DMS 273 (cell line): ENCODE measurements around the gene MYLK.
"Not testable (repeated sequence)": the region's sequence is repeated elsewhere in the genome, so short reads cannot be mapped to it uniquely, and the experiment has no call there.

Experiments
- DNase-seq: peaks from one replicate; lab custom pipeline; 2025; ENCODE audit not compliant: unreplicated experiment; lab: John Stamatoyannopoulos, UW

MYLK gene

DNA sequence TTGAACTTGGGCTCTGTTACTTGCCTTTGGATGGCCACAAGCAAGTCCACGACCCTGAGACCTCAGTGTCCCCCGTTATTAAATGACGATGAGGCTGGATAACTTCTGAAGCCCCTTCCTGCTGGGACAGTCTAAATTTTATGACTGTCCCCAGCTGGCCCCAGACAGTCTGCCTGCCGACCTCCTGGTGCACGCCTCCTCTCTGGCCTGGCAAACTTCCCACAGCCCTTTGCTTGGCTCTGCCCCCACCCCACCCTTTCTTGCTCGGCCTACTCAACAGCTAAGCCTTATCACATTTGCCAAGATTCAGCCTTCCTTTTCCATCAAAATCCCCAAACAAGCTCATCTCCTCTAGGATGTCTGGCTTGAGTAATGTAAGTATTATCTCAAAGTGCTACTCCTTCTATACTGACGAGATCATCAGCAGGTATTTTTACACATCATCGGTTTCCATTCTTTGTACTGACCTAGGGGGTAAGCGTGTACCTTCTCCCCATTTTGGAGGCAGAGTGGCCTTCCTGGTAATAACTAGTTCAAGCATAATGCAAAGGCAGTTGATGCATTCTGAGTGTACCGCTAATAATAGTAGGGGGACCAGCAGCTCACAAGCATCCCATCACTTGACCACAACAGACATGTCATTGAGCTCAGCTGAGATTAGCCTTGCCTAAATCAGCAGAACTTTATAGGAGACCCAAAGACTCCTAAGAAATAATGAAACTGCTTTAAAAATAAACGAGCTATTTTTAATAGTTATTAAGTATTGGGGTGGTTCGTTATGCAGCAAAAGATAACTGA lies 178.4 kb downstream of the MYLK start:
- no peak for DNase-seq

GRCh38 chr3:123703663-123704062 lies 180.5 kb downstream of the MYLK start:
- not testable (repeated sequence) for DNase-seq

GRCh38 chr3:123702720-123703119 lies 181.4 kb downstream of the MYLK start:
- DNase-seq = no peak

DNA sequence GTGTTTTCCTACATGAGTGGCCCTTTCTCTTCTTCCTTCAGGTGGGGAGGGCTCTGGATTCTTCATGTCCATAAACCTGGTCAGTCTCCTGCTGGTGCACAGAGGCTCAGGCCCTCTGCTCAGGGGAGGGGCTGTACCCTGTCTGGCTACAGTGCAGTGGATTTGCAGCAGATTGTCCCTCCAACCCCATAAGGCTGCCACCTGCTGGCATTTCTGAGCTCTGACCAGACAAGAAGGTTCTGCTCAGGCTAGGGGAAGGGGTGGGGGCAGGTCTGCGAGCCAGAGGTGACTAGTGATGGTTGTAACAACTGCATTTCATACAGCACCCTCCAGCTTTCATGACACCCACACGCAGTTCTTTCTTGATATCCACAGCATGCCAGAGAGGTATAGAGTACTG lies 182.1 kb downstream of the MYLK start:
- DNase-seq = peak; percentile 94

GRCh38 chr3:123700791-123701722 lies 183.1 kb downstream of the MYLK start:
- peak; percentile 50 for DNase-seq

- DNase-seq = no peak
Observed at GRCh38 chr3:123698813-123699212, 185.3 kb downstream of the MYLK start.

DNA sequence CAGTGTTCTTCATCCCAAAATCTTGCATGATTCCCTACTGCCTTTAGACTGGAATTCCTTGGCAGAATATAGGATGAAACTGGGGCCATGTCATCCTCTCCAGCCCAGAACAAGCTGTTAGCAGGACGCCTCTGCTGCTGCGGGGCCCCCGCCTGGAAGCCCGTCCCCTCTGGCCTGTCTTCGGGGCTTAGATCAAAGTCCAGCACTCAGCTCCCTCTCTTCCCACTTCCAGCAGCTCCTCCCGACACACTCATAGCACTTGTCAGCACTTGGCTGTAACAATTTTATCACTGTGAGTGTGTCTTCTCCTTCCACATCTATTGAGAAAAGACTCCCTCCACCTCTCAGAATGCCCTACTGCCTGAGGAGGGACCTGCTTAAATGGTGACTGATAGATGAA lies 187.3 kb downstream of the MYLK start:
- DNase-seq = no peak

DNA sequence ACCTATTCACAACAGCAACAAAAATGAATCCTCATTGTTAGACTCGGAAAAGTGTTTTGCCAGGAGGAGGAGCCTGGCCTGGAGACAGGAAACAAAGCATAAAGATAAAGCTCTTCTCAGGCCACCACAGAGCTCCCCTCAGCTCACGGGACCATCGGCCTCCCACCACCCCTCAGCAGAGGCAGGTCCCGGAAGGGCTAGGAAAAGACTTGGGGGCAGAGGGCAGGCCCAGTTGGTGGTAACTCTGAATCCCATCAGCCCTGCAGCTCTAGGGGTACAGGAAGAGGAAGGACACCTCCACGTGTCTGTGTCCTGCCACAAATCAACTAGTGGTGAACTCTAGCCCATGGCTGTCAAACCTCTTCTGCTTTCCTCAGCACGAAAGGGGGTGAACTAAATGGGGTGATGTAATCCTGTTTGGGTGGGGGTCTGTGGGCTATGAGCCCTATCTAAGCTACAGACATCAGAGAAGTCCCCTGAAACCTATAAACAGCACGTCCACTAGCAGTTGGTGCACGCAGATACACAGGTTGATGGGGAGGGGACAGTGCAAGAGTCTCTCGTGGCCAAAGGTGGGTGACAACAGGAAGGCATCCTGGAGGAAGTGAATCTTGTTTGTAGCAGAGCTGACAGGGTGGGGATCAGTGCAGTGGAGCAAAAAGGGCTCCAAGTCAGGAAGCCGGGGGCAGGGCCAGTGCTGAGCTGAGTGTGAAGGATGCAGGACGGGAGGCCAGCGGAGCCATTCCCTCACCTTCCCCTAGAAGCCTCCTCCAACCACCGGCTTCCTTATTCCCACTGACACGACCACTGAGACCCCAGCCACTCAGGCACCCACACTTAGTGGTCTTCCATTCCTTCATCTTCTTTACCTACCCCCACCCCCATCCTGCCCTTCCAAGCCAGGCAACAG lies 188.1 kb downstream of the MYLK start:
- no peak for DNase-seq

DNA sequence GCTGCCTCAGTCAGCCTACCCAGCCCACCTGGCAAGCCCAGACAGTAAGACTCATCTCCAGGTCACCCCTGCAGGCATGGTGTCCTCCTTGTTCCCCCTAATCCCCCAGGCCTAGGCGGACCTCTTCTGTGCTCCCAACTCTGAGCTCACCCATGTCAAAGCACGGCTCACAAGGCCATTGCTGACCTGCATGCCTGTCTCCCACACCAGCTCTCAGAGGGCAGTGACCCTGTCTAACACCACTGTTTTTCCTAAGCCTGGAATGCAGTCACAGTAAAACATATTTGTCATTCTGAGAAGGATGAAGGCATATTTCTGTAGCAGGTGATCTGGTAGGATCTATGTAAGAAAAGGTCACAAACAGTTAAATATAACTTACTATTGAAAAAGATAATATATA lies 189.0 kb downstream of the MYLK start:
- no peak for DNase-seq

GRCh38 chr3:123694366-123695087 lies 189.6 kb downstream of the MYLK start:
- DNase-seq = no peak

GRCh38 chr3:123693584-123694190 lies 190.4 kb downstream of the MYLK start:
- DNase-seq = no peak

GRCh38 chr3:123692671-123693070 lies 191.5 kb downstream of the MYLK start:
- no peak for DNase-seq

- no peak for DNase-seq
Observed at GRCh38 chr3:123692041-123692440, 192.1 kb downstream of the MYLK start.

DNA sequence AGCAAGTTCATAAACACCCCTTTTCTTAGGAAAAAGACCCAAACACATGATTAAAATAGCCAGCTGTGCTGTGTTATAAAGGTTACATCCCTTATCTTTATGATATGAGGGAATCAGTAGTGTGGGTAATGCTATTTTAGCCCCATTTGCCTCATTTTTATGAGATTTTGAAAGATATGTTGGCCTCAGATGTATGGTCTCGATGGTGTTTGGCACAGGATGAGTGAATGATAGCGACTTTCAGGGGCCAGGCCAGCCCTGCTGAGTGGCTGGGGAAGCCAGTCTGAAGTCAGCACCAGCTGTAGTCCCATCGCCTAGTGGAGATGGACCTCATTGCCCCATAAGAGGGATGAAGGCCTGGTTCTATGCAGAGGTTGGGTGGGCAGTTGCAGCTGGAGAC lies 194.3 kb downstream of the MYLK start:
- no peak for DNase-seq

GRCh38 chr3:123688241-123688747 lies 195.8 kb downstream of the MYLK start:
- DNase-seq = no peak

DNA sequence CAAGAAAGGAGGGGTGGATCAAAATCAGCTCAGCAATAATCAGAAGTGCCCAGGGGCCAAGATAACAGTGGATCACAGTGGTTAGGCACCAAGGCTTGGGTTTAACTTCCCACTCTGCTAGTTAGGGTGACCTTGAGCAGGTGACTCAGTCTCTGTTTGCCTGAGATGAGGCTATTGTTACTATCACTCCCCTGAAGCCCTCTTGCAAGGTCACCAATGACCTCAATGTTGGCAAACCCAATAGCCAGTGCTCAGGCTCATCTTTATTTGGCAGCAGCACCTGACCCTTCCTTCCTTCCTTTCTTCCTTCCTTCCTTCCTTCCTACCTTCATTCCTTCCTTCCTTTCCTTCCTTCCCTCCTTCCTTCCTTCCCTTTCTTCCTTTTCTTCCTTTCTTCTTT lies 196.8 kb downstream of the MYLK start:
- DNase-seq = no peak

DNA sequence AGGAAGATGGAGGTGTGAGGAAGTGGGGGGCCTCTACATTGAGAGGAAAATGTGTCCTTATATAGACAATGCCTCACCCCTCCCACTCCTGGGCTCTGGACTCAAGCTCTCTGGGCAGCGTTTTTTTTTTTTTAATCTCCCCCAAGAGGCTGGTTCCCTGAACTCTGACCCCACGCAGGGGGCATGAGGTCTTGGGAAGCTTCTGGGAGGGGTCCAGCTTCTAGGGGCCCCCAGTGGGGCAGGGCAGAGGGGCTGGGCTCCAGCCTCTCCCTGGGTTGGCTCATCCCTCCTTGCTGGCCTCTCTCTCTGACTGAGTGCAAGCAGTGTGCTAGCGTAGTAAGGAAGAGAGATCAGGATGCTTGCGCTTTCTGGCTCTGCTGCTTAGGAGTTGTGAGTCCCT lies 197.9 kb downstream of the MYLK start:
- DNase-seq = no peak

DNA sequence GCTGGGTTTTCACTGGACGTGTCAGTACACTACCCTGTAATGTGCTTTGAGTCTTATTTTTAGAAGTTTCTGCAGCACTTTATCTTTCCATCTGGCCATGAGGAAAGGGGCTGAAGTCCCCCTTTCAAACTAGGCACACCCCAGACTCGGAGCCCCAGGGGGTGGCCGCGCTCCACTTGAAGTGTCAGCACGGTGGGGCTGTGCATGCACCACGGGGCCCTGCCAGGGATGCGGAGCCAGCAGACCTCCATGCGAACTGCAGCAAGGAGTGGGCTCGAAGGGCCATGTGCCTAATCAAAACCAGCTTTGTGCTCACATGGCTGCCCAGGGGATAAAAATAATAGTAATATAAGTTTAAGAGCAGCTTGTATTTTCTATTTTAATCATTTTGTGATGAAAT lies 198.4 kb downstream of the MYLK start:
- no peak for DNase-seq

DNA sequence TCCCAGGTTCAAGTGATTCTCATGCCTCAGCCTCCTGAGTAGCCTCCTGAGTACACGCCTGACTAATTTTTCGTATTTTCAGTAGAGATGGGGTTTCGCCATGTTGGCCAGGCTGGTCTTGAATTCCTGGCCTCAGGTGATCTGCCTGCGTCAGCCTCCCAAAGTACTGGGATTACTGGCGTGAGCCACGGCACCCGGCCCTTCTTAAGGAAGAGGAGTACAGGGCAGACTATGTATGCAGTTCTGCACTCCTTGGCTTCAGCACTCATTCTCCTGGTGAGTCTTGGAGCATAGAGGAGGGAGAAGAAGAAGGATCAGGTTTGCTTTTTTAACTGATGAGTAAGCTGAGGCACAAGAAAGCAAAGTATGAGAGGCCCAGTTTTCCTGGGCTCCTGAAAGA lies 199.5 kb downstream of the MYLK start:
- DNase-seq = no peak

DNA sequence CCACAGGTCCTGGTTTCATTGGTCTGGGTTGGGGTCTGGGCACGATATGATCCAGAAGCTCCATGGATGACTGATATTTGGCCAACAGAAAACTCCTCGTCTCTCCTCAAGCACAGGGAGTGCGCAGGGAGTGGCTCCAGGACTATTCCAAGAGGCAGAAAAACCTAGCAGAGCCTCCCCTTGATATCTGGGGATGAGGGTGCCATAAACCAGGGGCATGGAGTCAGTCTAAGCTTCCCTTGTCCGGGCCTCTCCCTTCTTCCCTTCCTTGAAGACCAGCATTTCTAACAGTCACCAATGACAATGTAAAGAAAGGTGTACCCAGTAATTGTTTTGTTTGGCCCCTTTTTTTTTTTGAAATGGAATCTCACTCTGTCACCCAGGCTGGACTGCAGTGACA lies 199.9 kb downstream of the MYLK start:
- no peak for DNase-seq
